Measurements from ENCODE around the gene MAST2. TPM values are rescaled to one million over a fixed set of nuclear protein-coding genes. Genes with fewer than 3 reads are reported as not detected.

Gene MAST2
- total RNA-seq, result 10 to 100 TPM; 20.9 to 23.7 TPM

DNA sequence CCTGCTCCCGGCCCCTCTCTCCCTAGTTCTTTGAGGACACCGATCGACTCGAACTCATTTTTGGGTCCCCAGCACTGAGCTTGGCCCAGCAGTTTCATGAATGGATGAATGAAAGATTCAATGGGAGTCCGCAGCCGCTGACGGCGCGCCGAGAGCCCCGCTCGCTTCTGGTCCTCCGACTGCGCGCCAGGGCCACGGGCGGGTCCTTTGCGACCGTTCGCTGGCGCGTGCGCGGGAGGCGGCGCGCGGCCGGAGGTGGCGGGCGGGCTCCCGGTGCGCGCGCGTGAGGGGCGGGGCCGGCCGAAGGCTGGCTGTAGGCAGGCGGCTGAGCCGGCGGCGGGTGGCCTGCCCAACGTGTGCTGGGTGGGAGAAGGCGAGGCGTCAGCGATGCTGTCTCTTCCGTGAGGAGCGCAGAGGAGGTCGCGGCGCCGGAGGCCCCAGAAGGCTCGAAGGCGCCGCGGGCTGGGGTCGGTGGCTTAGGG is at the start of gene MAST2:
TSS of gene MAST2 (plus strand) at position 314 of the 482 bp plus-strand sequence. CDS start 284 bp downstream, outside the sequence.
- H3K36me3 Mint-ChIP-seq, result peaks cover 19% of the 10 kb centered on the region
- peak within 1 kb of the TSS; percentile 97 for H3K4me3 Mint-ChIP-seq
- POLR2A ChIA-PET, result interaction anchor here (3.4 kb wide), 1 partner anchor 117 kb away, joined by 21 read pairs; the partner anchor contains the start of gene GPBP1L1
- H3K27ac Mint-ChIP-seq, result peak within 1 kb of the TSS; percentile 84
- DNase-seq, result peak; percentile 94
- H3K27me3 Mint-ChIP-seq, result peaks cover 1% of the 10 kb centered on the region
- ATAC-seq (ENCODE audit: low read depth), result peak; percentile 92
- H3K4me1 Mint-ChIP-seq, result peaks cover 24% of the 10 kb centered on the region
- H3K9me3 Mint-ChIP-seq, result no peaks in the 10 kb centered on the region

DNA sequence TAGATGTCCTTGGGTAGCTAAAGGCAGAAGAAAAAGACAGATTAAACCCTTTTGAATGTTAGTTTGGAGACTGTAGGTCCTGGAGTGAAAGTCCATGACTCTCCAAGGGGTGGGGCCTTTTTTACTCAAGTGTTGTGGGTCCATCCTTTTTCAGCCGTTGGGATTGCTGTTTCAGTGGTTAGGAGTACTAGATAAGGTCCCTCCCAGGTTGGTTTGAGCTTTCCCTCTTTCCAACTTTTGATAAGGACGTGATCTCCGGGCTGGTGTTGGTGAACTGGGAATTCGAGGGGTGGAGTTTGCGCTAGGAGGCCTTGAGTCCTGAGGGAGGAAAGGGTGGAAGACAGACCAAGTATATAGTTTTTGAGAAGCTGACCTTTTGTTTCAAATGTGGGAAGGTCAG is 47.7 kb upstream of the MAST2 start:
- Mint-ChIP-seq H3K4me3 (no peak overlapping the region), H3K4me1 (peaks cover 2% of the 10 kb centered on the region), H3K9me3 (peaks cover 10% of the 10 kb centered on the region), H3K27me3 (peaks cover 4% of the 10 kb centered on the region), H3K36me3 (peaks cover 8% of the 10 kb centered on the region), H3K27ac (no peak overlapping the region)
- POLR2A ChIA-PET, result no interaction called here
- no peak for DNase-seq
- ATAC-seq (ENCODE audit: low read depth), result no peak

DNA sequence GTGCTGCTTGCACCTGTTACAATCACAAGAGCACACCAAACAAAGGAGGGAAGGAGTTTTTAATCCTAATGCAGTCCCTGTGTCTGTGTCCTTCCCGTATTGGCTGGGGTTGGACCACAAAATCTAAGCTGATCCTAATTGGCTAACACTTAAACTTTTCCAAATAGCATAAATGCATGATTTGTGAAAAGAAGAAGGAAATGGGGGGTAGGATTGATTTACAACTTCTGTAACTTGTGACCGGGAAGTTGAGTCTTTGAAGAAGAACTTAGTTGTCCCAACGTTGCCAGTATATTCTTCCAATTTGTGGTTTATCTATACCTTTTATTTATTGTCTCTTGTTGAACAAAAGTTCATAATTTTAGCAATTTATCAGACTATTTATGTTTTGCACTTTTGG is 41.1 kb upstream of the MAST2 start:
- DNase-seq (no peak), ATAC-seq (ENCODE audit: low read depth) (no peak)
- no peaks in the 10 kb centered on the region for H3K36me3 Mint-ChIP-seq
- H3K27ac Mint-ChIP-seq, result no peak overlapping the region
- peaks cover 11% of the 10 kb centered on the region for H3K27me3 Mint-ChIP-seq
- H3K9me3 Mint-ChIP-seq, result no peaks in the 10 kb centered on the region
- POLR2A ChIA-PET, result no interaction called here
- H3K4me3 Mint-ChIP-seq, result no peak overlapping the region
- H3K4me1 Mint-ChIP-seq, result no peaks in the 10 kb centered on the region

DNA sequence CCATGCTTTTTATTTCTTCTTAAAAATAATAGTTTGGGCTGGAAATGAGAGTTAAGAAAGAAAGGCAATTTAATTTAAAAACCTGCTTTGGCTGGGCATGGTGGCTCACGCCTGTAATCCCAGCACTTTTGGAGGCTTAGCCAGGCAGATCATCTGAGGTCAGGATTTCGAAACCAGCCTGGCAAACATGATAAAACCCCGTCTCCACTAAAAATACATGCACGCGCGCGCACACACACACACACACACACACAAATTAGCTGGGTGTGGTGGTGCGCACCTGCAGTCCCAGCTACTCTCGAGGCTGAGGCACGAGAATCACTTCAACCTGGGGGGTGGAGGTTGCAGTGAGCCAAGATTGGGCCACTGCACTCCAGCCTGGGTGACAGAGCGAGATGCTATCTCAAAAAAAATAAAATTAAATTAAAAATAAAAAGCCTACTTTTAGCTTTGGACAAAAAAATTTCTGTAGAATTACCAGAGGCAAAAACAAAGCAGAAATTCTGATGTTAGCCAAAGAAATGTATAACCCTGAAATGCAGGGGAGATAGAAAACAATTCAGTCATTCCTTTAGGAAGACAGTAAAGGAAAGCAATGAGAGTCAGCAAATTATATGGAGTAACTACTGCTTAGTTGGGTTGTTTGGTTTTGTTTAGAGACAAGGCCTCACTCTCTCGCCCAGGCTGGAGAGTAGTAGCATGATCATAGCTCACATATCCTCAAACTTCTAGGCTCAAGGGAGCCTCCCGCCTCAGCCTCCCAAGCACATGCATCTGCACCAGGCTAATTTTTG is 37.2 kb upstream of the MAST2 start:
- no peaks in the 10 kb centered on the region for H3K36me3 Mint-ChIP-seq
- no peaks in the 10 kb centered on the region for H3K9me3 Mint-ChIP-seq
- no peak overlapping the region for H3K4me3 Mint-ChIP-seq
- ATAC-seq (ENCODE audit: low read depth) (no peak), DNase-seq (no peak)
- H3K27me3 Mint-ChIP-seq, result peaks cover 9% of the 10 kb centered on the region
- POLR2A ChIA-PET, result no interaction called here
- H3K27ac Mint-ChIP-seq, result no peak overlapping the region
- H3K4me1 Mint-ChIP-seq, result no peaks in the 10 kb centered on the region

DNA sequence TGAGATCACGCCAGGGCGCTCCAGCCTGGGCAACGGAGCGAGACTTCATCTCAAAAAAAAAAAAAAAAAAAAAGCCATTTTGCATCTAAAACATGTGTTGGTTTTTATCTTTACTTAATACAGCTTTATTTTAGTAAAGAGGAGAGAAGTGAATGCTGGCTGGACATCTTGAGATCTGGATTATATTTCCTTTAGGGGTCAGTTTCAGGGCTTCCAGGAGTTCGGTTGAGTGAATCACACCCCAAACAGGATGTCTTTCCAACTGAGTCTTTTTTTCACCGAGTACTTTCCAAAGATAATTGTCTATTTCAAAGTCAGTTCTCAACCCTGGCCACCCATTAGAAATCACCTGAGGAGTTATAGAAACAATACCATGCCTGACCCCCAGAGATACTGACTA is 36.4 kb upstream of the MAST2 start:
- H3K27me3 Mint-ChIP-seq, result peaks cover 9% of the 10 kb centered on the region
- POLR2A ChIA-PET, result no interaction called here
- ATAC-seq (ENCODE audit: low read depth) (no peak), DNase-seq (no peak)
- H3K36me3 Mint-ChIP-seq, result no peaks in the 10 kb centered on the region
- H3K4me3 Mint-ChIP-seq, result no peak overlapping the region
- no peaks in the 10 kb centered on the region for H3K9me3 Mint-ChIP-seq
- no peak overlapping the region for H3K27ac Mint-ChIP-seq
- no peaks in the 10 kb centered on the region for H3K4me1 Mint-ChIP-seq

DNA sequence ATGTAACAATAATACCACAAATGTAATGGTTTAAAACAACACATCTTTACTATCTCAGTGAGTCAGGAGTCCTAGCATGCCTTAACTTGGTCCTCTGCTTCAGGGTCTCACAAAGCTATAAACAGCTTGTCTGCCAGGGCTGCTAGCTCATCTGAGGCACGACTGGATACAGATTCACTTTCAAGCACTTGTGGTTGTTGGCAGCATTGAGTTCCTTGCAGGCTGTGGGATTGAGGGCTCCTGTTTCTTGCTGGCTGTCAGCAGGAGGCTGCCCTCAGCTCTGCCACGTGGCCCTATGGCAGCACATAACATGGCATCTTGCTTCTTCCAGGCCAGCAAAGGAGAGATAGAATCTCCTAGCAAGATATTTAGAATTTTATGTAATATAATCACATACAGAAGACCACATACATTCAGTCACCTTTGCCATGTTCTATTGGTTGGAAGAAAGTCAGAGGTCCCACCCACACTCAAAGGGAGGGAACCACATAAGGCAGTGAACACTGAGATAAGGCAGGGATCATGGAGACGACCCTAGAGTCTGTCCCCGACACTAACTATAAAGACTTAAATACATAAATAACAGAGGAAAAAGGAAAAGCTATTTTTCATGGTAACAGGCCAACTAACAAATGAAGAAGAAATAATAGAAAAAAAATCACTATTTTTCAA is 34.0 kb upstream of the MAST2 start:
- H3K36me3 Mint-ChIP-seq, result no peaks in the 10 kb centered on the region
- H3K27me3 Mint-ChIP-seq, result peaks cover 7% of the 10 kb centered on the region
- H3K4me1 Mint-ChIP-seq, result no peaks in the 10 kb centered on the region
- H3K9me3 Mint-ChIP-seq, result no peaks in the 10 kb centered on the region
- POLR2A ChIA-PET, result no interaction called here
- ATAC-seq (ENCODE audit: low read depth) (no peak), DNase-seq (no peak)
- no peak overlapping the region for H3K27ac Mint-ChIP-seq
- H3K4me3 Mint-ChIP-seq, result no peak overlapping the region

DNA sequence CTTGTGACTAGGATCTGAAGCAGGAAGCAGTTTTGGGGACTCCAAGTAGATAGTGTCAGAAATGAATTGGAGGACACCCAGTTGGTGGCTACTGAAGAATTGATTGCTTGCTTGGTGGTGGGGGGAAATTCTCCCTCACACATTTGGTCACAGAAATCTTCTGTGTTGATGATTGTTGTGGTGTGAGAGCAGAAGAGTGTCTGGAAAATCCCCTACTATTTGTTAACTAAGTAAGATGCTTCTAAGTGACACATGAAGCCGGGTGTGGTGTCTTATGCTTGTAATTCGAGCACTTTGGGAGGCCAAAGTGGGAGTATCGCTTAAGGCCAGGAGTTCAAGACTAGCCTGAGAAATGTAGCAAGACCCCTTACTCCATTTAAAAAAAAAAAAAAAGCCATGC is 30.4 kb upstream of the MAST2 start:
- no peak for ATAC-seq (ENCODE audit: low read depth)
- POLR2A ChIA-PET, result no interaction called here
- DNase-seq, result no peak
- no peaks in the 10 kb centered on the region for H3K9me3 Mint-ChIP-seq
- H3K4me1 Mint-ChIP-seq, result no peaks in the 10 kb centered on the region
- peaks cover 9% of the 10 kb centered on the region for H3K27me3 Mint-ChIP-seq
- no peaks in the 10 kb centered on the region for H3K36me3 Mint-ChIP-seq
- no peak overlapping the region for H3K27ac Mint-ChIP-seq
- no peak overlapping the region for H3K4me3 Mint-ChIP-seq

DNA sequence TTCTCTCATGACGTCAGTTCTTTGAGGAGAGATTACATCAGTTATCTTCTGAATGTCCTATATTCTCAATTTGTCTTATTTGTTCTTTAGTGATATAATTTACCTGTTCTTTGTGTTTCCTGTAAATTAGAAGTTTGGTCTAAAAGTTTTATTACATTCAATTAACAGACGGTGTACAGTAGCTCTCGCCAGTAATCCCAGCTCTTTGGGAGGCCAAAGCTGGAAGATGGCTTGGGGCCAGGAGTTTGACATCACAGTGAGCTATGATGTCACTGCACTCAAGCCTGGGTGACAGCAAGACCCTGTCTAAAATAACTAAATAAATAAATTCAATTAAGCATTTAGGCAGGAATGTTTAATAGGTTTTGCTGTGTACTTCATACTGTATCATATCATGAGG is 27.6 kb upstream of the MAST2 start:
- DNase-seq (no peak), ATAC-seq (ENCODE audit: low read depth) (no peak)
- Mint-ChIP-seq H3K4me3 (no peak overlapping the region), H3K4me1 (no peaks in the 10 kb centered on the region), H3K27me3 (peaks cover 17% of the 10 kb centered on the region), H3K27ac (no peak overlapping the region), H3K9me3 (no peaks in the 10 kb centered on the region), H3K36me3 (no peaks in the 10 kb centered on the region)
- POLR2A ChIA-PET, result interaction anchor here (0.7 kb wide), 1 partner anchor 914 kb away, joined by 3 read pairs; no protein-coding TSS in a partner anchor

DNA sequence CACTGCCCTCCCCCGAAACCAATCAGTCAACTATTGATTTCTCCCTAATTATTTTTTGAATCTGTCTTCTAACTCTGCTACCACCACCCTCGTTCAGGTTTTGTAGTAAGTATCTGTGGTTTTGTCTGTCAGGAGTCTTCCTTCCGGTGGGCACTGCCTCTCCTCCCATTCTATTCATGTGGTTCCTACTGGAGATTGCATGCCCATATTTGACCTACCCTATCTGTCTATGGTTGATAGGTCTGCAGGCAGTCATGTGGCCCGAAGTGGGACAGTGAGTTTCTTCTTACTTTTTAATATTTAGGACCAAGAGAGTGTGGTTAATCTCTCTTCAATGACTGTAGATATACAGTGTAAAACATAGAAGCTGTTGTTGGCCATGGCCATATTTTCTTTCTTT is 17.8 kb upstream of the MAST2 start:
- ATAC-seq (ENCODE audit: low read depth), result peak; percentile 99

DNA sequence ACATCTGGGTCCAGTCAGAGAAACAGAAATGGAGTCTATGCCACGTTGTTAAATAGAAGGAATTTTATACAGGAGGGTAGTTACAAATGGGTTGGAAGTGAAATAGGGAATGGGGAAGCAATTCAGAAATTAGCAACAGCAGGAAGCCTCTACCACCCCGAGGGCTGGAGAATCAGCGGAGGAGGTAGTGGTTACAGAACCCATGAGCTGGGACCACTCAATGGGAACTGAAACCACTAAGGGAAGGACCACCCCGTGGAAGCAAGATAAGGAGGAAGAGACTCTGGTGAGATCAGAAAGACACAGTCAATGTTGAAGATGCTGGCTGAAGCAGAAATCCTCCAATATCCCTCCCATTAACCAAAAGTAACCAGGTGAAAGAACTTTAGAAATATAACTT is 15.5 kb upstream of the MAST2 start:
- ATAC-seq (ENCODE audit: low read depth) (no peak), DNase-seq (no peak)
- H3K27ac Mint-ChIP-seq, result no peak overlapping the region
- peaks cover 57% of the 10 kb centered on the region for H3K27me3 Mint-ChIP-seq
- no peak overlapping the region for H3K4me3 Mint-ChIP-seq
- H3K9me3 Mint-ChIP-seq, result no peaks in the 10 kb centered on the region
- POLR2A ChIA-PET, result no interaction called here
- peaks cover 2% of the 10 kb centered on the region for H3K36me3 Mint-ChIP-seq
- peaks cover 14% of the 10 kb centered on the region for H3K4me1 Mint-ChIP-seq

More for the DNA sequence above, 17.8 kb upstream of the MAST2 start:
- POLR2A ChIA-PET, result interaction anchor here (0.7 kb wide), 1 partner anchor 43 kb away, joined by 3 read pairs; no protein-coding TSS in a partner anchor
- Mint-ChIP-seq H3K27me3 (peaks cover 56% of the 10 kb centered on the region), H3K4me3 (peak overlapping the region; percentile 82), H3K9me3 (no peaks in the 10 kb centered on the region), H3K36me3 (peaks cover 2% of the 10 kb centered on the region), H3K27ac (peak overlapping the region; percentile 57), H3K4me1 (peaks cover 14% of the 10 kb centered on the region)
- DNase-seq, result peak; percentile 38

DNA sequence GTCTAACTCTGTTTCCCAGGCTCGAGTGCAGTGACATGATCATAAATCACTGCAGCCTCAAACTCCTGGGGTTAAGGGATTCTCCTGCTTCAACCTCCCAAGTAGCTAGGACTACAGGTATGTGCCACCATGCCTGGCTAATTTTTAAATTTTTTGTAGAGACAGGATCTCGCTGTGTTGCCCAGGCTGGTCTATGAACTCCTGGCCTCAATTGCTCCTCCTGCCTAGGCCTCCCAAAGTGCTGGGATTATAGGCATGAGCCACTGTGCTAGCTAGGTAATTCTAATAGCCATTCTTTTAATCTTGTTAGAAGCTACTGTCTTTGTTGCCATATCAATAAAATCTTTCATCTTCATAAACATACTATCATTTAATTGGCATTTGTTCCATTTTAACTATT is 13.8 kb upstream of the MAST2 start:
- ATAC-seq (ENCODE audit: low read depth) (no peak), DNase-seq (no peak)
- Mint-ChIP-seq H3K36me3 (peaks cover 2% of the 10 kb centered on the region), H3K4me3 (no peak overlapping the region), H3K9me3 (no peaks in the 10 kb centered on the region), H3K27me3 (peaks cover 61% of the 10 kb centered on the region), H3K4me1 (peaks cover 14% of the 10 kb centered on the region), H3K27ac (no peak overlapping the region)
- POLR2A ChIA-PET, result no interaction called here

DNA sequence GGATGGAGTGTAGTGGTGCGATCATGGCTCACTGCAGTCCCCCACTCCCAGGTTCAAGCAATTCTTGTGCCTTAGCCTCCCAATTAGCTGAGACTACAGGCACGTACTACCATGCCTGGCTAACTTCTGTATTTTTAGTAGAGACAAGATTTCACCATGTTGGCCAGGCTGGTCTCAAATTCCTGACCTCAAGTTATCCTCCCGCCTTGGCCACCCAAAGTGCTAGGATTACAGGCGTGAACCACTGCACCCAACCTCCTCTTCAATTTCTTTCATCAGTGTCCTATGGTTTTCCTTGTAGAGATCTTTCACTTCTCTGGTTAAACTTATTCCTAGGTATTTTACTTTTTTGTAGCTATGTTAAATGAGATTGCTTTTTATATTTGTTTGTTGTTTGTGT is 10.7 kb upstream of the MAST2 start:
- Mint-ChIP-seq H3K4me3 (no peak overlapping the region), H3K27ac (no peak overlapping the region), H3K27me3 (peaks cover 45% of the 10 kb centered on the region), H3K4me1 (peaks cover under 1% of the 10 kb centered on the region), H3K9me3 (no peaks in the 10 kb centered on the region), H3K36me3 (no peaks in the 10 kb centered on the region)
- DNase-seq (no peak), ATAC-seq (ENCODE audit: low read depth) (no peak)
- POLR2A ChIA-PET, result no interaction called here

DNA sequence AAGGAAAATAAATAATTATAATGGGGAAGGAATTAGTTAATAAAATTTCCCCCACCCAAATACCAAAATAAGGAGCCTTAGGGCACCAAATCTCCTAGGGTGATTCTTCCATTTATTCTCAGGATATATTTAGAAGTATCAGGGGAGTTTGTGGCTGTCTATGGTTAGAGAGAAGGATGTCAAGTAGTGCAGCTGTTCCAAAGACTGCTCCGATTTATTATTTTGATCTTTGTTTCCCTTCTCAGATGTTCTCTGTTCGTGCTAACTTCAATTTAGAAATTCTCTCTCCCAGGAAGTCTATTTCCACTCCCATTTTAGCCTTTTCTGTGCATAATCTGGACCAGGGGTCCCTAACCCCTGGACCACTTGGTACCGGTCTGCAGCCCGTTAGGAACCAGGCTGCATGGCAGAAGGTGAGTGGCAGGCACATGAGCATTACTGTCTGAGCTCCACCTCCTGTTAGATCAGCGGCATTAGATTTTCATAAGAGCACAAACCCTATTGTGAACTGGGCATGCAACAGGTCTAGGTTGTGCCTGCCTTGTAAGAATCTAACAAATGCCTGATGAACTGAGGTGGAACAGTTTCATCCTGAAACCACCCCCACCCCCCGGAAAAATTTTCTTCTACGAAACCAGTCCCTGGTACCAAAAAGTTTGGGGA is 9.3 kb upstream of the MAST2 start:
- DNase-seq, result no peak
- ATAC-seq (ENCODE audit: low read depth), result no peak
- H3K27ac Mint-ChIP-seq, result no peak overlapping the region
- H3K27me3 Mint-ChIP-seq, result peaks cover 43% of the 10 kb centered on the region
- no peaks in the 10 kb centered on the region for H3K36me3 Mint-ChIP-seq
- H3K4me3 Mint-ChIP-seq, result no peak overlapping the region
- POLR2A ChIA-PET, result no interaction called here
- H3K9me3 Mint-ChIP-seq, result no peaks in the 10 kb centered on the region
- no peaks in the 10 kb centered on the region for H3K4me1 Mint-ChIP-seq
